Immature natural killer cell (primary cell): ENCODE measurements around the gene RNPEPL1. TPM values are rescaled to one million over a fixed set of nuclear protein-coding genes. Genes with fewer than 3 reads are reported as not detected.
A peak's percentile ranks its signal among the peaks of the same experiment; 100 is the strongest.

Experiments used
- DNase-seq, 3 donors: peaks; one replicate each; pipeline ENCODE4 v3.0.0; 2022; ENCODE audit warnings: mixed read lengths in 1 of 3
- H3K27ac Mint-ChIP-seq, 6 donors: one replicate each; pipeline ENCODE4 v1.8.0; 2020; ENCODE audit warnings: mixed read lengths in 6 of 6, mild to moderate bottlenecking in 5 of 6, inconsistent platforms in 4 of 6, moderate library complexity in 3 of 6
- H3K27me3 Mint-ChIP-seq, 3 donors: one replicate each; pipeline ENCODE4 v1.8.0; 2020 to 2021; ENCODE audit warnings: low read depth in 3 of 3, mild to moderate bottlenecking in 3 of 3, mixed read lengths in 3 of 3, moderate library complexity in 3 of 3, inconsistent platforms in 1 of 3
- H3K36me3 Mint-ChIP-seq, 3 donors: one replicate each; pipeline ENCODE4 v1.8.0; 2020; ENCODE audit warnings: mixed read lengths in 3 of 3, inconsistent platforms in 2 of 3, mild to moderate bottlenecking in 2 of 3
- H3K4me1 Mint-ChIP-seq, 2 donors: one replicate each; pipeline ENCODE4 v1.8.0; 2020; ENCODE audit warnings: inconsistent platforms in 2 of 2, mild to moderate bottlenecking in 2 of 2, mixed read lengths in 2 of 2, moderate library complexity in 1 of 2
- H3K4me3 Mint-ChIP-seq, 5 donors: one replicate each; pipeline ENCODE4 v1.8.0; 2020; ENCODE audit warnings: mild to moderate bottlenecking in 5 of 5, mixed read lengths in 5 of 5, inconsistent platforms in 3 of 5, moderate library complexity in 3 of 5
- H3K9me3 Mint-ChIP-seq, 6 donors: one replicate each; pipeline ENCODE4 v1.8.0; 2020; ENCODE audit warnings: mild to moderate bottlenecking in 6 of 6, mixed read lengths in 6 of 6, inconsistent platforms in 4 of 6, moderate library complexity in 3 of 6
- polyA plus RNA-seq, 3 donors: library from polyadenylated mRNA; unstranded; fragments of 300-500 nt; fragmentation: Illumina TruSeq; gene quantifications; one replicate each; pipeline ENCODE4 v1.2.3, GENCODE V29; 2021

The RNPEPL1 gene
- polyA plus RNA-seq, 3 donors from 2014 or later, result 46.5 to 51.4 (median 49.9) TPM

- no peaks in the 10 kb centered on the region for H3K36me3 Mint-ChIP-seq
- no peaks in the 10 kb centered on the region for H3K9me3 Mint-ChIP-seq
- peaks cover 2 to 11% (median 4%) of the 10 kb centered on the region in 3 donors for H3K27me3 Mint-ChIP-seq
- peak overlapping the region in 1 of 6 donors; percentile 53 for H3K27ac Mint-ChIP-seq
- H3K4me1 Mint-ChIP-seq, result peaks cover 37% of the 10 kb centered on the region in 2 donors
- no peak for DNase-seq
- peak overlapping the region in 1 of 5 donors; percentile 33 for H3K4me3 Mint-ChIP-seq
Observed at GRCh38 chr2:240572141-240573031, 4.1 kb downstream of the RNPEPL1 start.

- Mint-ChIP-seq H3K27ac (no peak overlapping the region), H3K4me1 (peaks cover 31% of the 10 kb centered on the region in 2 donors), H3K4me3 (no peak overlapping the region), H3K27me3 (peaks cover 0 to 6% (median 0%) of the 10 kb centered on the region in 3 donors), H3K9me3 (no peaks in the 10 kb centered on the region), H3K36me3 (no peaks in the 10 kb centered on the region)
- no peak for DNase-seq
Observed at GRCh38 chr2:240573071-240573515, 4.8 kb downstream of the RNPEPL1 start.

- no peaks in the 10 kb centered on the region for H3K9me3 Mint-ChIP-seq
- H3K27me3 Mint-ChIP-seq, result peaks cover 0 to 8% (median 2%) of the 10 kb centered on the region in 3 donors
- no peak overlapping the region for H3K27ac Mint-ChIP-seq
- no peak overlapping the region for H3K4me3 Mint-ChIP-seq
- peaks cover 33% of the 10 kb centered on the region in 2 donors for H3K4me1 Mint-ChIP-seq
- no peak for DNase-seq
- no peaks in the 10 kb centered on the region for H3K36me3 Mint-ChIP-seq
Observed at GRCh38 chr2:240573516-240574385, 5.5 kb downstream of the RNPEPL1 start.

GRCh38 chr2:240574386-240575100 lies 6.3 kb downstream of the RNPEPL1 start:
- no peaks in the 10 kb centered on the region for H3K9me3 Mint-ChIP-seq
- peaks cover 35 to 36% of the 10 kb centered on the region in 2 donors for H3K4me1 Mint-ChIP-seq
- peaks cover 0 to under 1% (median 0%) of the 10 kb centered on the region in 3 donors for H3K36me3 Mint-ChIP-seq
- no peak for DNase-seq
- H3K4me3 Mint-ChIP-seq, result no peak overlapping the region
- H3K27me3 Mint-ChIP-seq, result peaks cover 0 to 8% (median 3%) of the 10 kb centered on the region in 3 donors
- H3K27ac Mint-ChIP-seq, result no peak overlapping the region

- H3K27me3 Mint-ChIP-seq, result peaks cover 0 to 8% (median 3%) of the 10 kb centered on the region in 3 donors
- H3K9me3 Mint-ChIP-seq, result no peaks in the 10 kb centered on the region
- H3K36me3 Mint-ChIP-seq, result peaks cover 3 to 5% (median 5%) of the 10 kb centered on the region in 3 donors
- H3K4me1 Mint-ChIP-seq, result peaks cover 35% of the 10 kb centered on the region in 2 donors
- DNase-seq, result no peak
- no peak overlapping the region for H3K4me3 Mint-ChIP-seq
- peak overlapping the region in 1 of 6 donors; percentile 39 for H3K27ac Mint-ChIP-seq
Observed at GRCh38 chr2:240575101-240575965, 7.0 kb downstream of the RNPEPL1 start.

- Mint-ChIP-seq H3K4me3 (no peak overlapping the region), H3K4me1 (peaks cover 32 to 35% of the 10 kb centered on the region in 2 donors), H3K27me3 (peaks cover 0 to 8% (median 3%) of the 10 kb centered on the region in 3 donors), H3K9me3 (no peaks in the 10 kb centered on the region), H3K27ac (peak overlapping the region in 2 of 6 donors; percentile 34 to 39), H3K36me3 (peaks cover 3 to 8% (median 5%) of the 10 kb centered on the region in 3 donors)
- DNase-seq, result no peak
Observed at GRCh38 chr2:240576036-240576435, 7.8 kb downstream of the RNPEPL1 start.

GRCh38 chr2:240576436-240577205 lies 8.3 kb downstream of the RNPEPL1 start:
- Mint-ChIP-seq H3K9me3 (no peaks in the 10 kb centered on the region), H3K4me1 (peaks cover 27 to 34% of the 10 kb centered on the region in 2 donors), H3K4me3 (no peak overlapping the region), H3K36me3 (peaks cover 3 to 8% (median 5%) of the 10 kb centered on the region in 3 donors), H3K27me3 (peaks cover 0 to 9% (median 3%) of the 10 kb centered on the region in 3 donors), H3K27ac (no peak overlapping the region)
- no peak for DNase-seq

GRCh38 chr2:240577281-240578109 lies 9.2 kb downstream of the RNPEPL1 start:
- no peak overlapping the region for H3K27ac Mint-ChIP-seq

GRCh38 chr2:240578110-240578450 lies 9.8 kb downstream of the RNPEPL1 start:
- Mint-ChIP-seq H3K4me3 (no peak overlapping the region), H3K27ac (no peak overlapping the region), H3K36me3 (peaks cover 3 to 8% (median 5%) of the 10 kb centered on the region in 3 donors), H3K27me3 (peaks cover 0 to 7% (median 3%) of the 10 kb centered on the region in 3 donors), H3K9me3 (no peaks in the 10 kb centered on the region), H3K4me1 (peaks cover 26 to 43% of the 10 kb centered on the region in 2 donors)
- DNase-seq, result no peak

More at GRCh38 chr2:240577281-240578109, 9.2 kb downstream of the RNPEPL1 start:
- H3K27me3 Mint-ChIP-seq, result peaks cover 0 to 7% (median 3%) of the 10 kb centered on the region in 3 donors
- no peak overlapping the region for H3K4me3 Mint-ChIP-seq
- H3K4me1 Mint-ChIP-seq, result peaks cover 24 to 37% of the 10 kb centered on the region in 2 donors
- H3K9me3 Mint-ChIP-seq, result no peaks in the 10 kb centered on the region
- H3K36me3 Mint-ChIP-seq, result peaks cover 3 to 8% (median 5%) of the 10 kb centered on the region in 3 donors
- no peak for DNase-seq

- no peak overlapping the region for H3K4me3 Mint-ChIP-seq
- peaks cover 30 to 47% of the 10 kb centered on the region in 2 donors for H3K4me1 Mint-ChIP-seq
- no peak for DNase-seq
- peak overlapping the region in 1 of 6 donors; percentile 72 for H3K27ac Mint-ChIP-seq
- H3K27me3 Mint-ChIP-seq, result peaks cover 0 to 7% (median 3%) of the 10 kb centered on the region in 3 donors
- peaks cover 3 to 8% (median 5%) of the 10 kb centered on the region in 3 donors for H3K36me3 Mint-ChIP-seq
- no peaks in the 10 kb centered on the region for H3K9me3 Mint-ChIP-seq
Observed at GRCh38 chr2:240578488-240578887, 10.2 kb downstream of the RNPEPL1 start.

- Mint-ChIP-seq H3K4me1 (peaks cover 30 to 50% of the 10 kb centered on the region in 2 donors), H3K9me3 (no peaks in the 10 kb centered on the region), H3K27me3 (peaks cover 0 to 7% (median 3%) of the 10 kb centered on the region in 3 donors), H3K27ac (peak overlapping the region; percentile 49 to 80 (median 72)), H3K36me3 (peaks cover 3 to 8% (median 5%) of the 10 kb centered on the region in 3 donors), H3K4me3 (peak overlapping the region in 2 of 5 donors; percentile 40 to 46)
- no peak for DNase-seq
Observed at GRCh38 chr2:240579071-240579762, 10.9 kb downstream of the RNPEPL1 start.
